ENCODE measurements around the gene SUPT3H.
A peak's percentile ranks its signal among the peaks of the same experiment; 100 is the strongest.
"Not testable (repeated sequence)": the region's sequence is repeated elsewhere in the genome, so short reads cannot be mapped to it uniquely, and the experiment has no call there.

The SUPT3H gene

DNA sequence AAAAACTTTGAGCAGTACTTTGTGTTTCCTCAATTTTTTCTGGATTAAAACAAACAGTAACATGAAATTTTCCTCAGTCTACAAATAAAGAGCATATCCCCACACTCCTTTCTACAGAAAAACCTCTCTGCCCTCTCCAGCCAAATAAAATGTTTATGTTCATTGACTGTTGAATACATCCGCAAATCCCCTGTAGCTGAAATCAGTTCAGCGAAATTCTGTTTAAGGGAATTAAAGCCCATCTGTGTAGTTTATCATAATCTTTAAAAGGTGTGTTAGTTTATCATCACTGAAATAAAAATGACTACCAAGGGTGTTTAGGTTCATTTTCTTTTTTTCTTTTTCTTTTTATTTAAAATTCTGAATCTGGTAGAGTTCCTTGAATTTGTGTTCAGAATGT, 207.4 kb downstream of the SUPT3H start:
- no peak for DNase-seq

GRCh38 chr6:45169815-45170214, 207.9 kb downstream of the SUPT3H start:
- no peak for DNase-seq

DNA sequence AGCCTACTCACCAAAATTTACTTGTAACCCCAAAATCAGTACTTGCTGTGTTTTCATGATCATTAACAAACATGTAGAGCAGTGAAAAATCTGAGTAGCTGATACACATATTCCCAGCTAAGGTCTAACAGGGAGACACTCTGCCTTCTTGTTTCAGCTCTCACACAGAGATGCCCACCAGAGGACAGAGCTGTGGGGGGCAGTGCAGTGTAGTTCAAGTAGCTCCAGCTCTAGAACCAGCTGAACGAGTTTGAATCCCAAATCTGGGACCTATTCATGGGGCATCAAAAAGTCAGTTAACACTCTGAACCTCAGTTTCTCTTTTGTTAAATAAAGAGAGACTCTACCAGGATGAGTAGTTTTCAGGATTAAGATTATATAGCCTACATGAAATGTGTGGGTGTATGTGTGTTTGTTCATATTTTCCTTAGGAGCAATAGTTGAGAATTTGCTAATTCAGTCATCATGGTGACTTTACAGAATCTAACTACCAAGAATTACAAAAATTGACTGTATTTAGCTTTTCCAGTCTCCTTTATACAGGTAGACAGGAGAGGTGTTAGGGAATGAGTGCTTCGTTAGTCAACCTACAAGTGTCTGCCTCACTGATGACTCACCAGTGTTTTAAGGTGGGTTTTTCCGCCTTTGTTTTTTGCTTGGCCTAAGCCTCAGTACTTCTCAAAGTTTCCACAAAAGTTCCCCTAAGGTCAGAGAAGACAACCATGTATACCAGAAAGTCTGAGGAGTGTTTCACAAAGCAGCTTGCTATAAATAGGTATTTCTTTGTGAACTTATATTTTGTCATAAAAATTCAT, 213.6 kb downstream of the SUPT3H start:
- no peak for DNase-seq

GRCh38 chr6:45160305-45160704, 217.4 kb downstream of the SUPT3H start:
- DNase-seq = no peak

GRCh38 chr6:45156075-45156474, 221.7 kb downstream of the SUPT3H start:
- no peak for DNase-seq

DNA sequence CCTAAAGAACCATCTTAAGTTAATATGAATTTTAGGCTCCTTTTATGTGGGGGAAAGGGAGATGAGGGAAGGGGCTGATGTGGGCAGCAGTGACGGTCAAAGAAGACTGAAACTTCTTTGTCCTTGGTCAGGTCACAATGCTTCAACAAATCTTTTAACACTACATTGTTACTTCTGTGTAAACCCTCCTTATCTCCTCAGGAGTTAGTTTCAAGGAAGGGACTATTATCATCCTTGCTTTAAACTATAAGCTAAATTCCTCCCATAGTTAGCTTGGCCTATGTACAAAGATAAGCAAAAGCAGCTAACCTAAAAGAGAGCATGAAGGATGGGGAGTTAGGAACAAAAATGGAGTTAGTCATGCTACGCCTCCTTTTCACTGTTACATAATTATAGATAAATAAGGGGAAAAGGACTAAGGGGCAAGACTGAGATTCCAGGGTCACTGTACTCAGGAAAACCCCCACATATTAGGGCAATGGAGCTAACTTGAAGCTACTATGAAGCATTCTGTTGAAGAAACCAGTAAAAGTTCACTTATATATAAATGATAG, 222.3 kb downstream of the SUPT3H start:
- no peak for DNase-seq

DNA sequence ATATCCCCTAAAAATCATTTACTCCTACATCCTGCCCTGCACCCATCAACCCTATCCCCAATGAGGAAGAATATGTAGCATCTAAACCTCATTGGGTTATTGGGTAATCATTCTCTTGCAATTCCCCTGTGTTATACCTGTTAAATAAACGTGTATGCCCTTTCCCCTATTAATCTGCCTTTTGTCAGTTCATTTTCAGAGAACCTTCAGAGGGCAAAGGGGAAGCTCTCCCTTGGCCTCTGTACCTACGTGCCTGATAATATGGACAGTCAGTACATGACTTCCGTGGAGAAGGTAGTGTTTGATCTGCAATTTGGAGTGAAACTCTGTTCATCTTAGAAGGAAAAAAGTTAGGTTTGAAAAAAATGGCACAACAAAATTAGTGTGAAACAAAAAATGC, 223.1 kb downstream of the SUPT3H start:
- no peak for DNase-seq

DNA sequence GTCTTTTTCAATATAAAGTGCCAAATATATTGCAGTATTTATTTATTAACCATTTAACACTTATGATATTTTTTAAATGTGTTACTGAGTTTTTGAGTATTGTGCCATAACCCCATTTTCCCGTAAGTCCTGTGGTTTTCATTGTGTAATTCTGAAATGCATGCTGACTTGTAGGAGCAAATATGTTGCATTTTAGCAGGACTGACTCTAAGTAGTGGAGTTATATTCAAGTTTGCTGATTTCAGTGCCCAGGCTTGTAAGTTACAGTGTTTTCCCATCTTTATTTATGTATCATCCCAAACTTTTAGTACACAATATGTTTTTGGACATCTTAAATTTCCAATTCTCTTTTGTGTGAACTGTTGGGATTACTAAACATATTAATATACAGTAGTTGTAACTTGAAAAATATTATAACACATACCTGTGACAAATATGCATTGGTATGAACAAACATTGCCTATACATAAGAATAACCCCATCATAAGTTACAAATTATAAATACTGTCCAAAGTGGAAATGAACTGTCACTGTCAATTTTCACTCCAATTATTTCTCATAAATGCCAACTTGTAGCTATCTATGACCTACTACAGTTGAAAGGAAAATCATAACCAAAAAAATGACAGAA, 228.9 kb downstream of the SUPT3H start:
- no peak for DNase-seq

DNA sequence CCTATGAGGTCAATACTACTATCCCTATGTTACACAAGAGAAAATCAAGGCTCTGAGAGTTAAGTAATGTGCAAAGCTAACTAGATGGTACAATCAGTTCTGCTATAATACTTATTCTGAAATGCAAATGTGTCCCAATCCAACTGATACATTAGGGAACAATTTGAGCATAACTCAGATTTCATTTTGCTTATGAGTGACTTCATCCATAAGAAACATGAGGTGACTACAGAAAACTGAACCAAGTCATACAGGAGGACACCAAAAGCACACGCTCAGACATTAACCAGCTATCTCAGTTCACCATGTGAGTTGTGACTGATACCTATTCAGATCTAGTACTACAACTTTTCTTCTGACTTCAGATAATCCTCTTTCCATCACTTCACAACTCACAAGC, 229.5 kb downstream of the SUPT3H start:
- DNase-seq = no peak

- not testable (repeated sequence) for DNase-seq
Measured at GRCh38 chr6:45145658-45146057, 232.1 kb downstream of the SUPT3H start.

GRCh38 chr6:45138765-45139164, 239.0 kb downstream of the SUPT3H start:
- peak; percentile 17 for DNase-seq

DNA sequence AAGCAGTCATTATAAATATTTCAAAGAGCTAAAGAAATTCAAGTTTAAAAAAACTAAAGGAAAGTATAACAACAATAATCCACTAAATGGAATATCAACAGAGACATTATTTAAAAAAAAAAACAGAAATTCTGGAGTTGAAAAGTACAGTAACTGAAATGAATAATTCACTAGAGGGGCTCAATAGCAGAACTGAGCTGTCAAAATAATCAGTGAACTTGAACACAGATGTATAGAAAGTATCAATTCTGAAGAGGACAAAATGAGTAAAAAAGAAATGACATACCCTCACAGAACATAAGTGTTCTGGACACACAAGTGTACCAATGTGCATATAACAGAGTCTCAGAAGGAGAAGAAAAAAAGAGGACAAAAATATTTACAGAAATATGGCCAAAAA, 241.2 kb downstream of the SUPT3H start:
- no peak for DNase-seq

DNA sequence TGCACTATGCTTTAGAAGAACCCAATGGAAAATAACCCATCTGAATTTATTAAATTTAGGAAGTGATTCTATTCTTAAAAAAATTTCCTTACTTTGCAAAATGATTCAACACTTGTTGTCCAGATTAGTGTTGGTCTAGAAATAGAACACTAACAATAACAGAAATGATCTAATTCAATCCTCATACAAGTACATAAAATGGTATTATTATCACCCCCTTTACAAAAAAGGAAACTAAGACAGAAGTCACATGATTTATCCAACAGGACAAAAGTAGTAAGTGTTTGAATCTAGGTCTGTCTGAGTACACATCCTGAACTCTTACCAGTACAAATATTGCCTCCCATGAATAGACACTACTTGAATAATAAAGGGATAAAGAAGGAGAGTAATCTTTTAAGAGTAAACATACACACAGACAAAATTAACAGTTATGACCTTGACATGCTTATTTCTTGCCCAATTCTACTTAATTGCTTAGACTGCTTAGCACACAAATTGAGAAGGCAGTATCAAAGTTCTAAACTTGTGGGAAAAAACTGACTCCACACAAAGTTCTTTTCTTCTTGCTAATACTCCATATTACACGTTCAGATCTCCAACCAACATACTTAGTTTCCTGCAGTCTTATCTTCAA, 245.0 kb downstream of the SUPT3H start:
- DNase-seq = no peak

- DNase-seq = peak; percentile 1
Measured at GRCh38 chr6:45132059-45132458, 245.7 kb downstream of the SUPT3H start.

- DNase-seq = no peak
Measured at GRCh38 chr6:45129051-45129450, 248.7 kb downstream of the SUPT3H start.

DNA sequence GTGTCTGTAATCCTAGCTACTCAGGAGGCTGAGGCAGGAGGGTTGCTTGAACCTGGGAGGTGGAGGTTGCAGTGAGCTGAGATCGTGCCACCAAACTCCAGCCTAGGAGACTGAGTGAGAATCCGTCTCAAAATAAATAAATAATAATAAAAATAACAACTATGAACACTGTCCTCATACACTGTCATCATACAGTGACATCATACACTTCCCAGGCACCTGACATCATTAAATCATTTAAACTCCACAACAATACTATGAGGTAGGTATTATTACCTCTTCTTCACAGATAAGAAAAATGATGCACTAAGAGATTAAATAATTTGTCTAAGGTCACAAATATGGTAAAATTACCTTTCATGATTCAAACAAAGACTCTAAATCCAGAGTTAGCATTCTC, 250.5 kb downstream of the SUPT3H start:
- no peak for DNase-seq

DNA sequence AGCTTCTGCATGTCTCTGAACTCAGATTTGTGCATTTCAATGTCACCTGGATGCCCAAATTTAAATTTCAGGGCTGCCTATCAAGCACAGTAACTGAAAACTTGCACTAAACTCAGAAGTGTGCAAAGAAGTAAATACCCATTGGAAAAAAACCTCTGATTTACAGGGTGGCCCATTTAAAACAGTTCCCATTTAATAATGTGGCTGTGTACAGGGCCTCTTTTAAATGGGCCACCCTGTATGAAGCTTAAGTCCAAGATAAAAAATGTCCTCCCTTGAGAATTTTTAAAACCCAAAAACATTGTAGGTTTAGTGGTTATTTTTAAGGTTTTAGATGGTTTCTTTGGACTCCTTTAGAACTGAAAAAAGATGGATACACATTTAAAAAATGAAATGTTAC, 251.7 kb downstream of the SUPT3H start:
- DNase-seq = no peak

DNA sequence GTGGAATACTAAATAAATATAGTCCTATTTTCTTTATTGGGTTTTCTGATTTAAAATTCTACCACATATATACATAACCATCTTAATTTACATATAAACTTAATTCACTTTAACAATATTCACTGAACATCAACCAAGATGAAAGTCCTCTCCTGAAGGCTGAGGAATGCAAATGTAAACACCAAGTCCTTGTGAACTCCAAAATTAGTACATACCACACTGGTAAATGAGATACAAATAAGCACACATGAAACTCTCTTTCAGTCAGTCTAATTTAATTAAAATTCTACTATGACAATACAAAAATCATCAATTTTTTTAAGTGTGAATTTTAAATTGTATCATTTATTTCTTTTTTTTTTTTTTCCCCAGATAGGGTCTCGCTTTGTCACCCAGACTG, 254.7 kb downstream of the SUPT3H start:
- DNase-seq = no peak

DNA sequence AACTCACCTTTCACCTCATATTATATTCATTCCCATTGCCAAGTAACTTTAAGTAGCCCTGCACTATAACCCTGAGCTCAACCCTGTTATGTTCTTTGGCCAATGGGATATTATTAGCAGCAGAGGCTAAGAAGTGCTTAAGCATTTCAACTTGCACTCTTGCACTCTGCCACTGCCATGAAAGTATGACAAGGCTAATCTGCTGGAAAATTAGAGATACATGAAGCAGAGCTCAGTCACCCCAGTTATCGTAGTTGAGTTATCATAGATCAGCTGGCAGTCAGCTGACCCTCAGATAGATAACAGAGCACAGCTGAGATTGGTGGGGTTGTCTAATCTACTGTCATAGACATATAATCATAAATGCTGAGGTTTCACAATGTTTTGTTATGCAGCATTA, 259.0 kb downstream of the SUPT3H start:
- DNase-seq = no peak

DNA sequence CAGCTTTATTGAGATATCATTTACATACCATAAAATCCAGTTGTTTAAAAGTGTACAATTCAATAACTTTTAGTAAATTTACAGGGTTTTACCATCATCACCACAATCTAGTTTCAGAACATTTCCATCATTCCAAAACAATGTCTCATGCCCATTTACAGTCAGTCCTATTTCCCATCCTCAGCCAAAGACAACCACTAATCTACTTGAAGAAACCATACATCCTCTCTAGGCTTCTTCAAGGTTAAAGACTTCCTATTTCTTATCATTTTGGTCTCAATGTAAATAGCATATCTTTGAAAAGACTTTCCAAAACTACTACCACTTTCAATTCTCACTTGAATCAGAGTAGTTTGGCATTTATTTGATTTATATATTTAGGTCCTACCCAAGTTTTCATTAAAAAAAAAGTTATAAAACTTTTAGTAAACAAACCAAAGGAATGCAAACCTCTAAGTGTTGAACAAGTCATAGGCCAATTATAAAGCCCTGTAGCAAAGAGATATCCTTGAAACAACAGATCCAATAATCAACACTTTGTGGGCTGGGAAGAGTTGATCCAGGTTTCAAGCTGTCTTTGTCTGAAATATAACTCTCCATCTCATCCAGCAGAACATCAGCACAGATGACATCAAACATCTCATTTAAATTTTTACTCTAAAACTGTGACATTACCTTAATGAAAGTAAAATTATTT, 260.9 kb downstream of the SUPT3H start:
- no peak for DNase-seq

GRCh38 chr6:45115696-45116095, 262.0 kb downstream of the SUPT3H start:
- DNase-seq = no peak

GRCh38 chr6:45112711-45113110, 265.0 kb downstream of the SUPT3H start:
- DNase-seq = no peak

DNA sequence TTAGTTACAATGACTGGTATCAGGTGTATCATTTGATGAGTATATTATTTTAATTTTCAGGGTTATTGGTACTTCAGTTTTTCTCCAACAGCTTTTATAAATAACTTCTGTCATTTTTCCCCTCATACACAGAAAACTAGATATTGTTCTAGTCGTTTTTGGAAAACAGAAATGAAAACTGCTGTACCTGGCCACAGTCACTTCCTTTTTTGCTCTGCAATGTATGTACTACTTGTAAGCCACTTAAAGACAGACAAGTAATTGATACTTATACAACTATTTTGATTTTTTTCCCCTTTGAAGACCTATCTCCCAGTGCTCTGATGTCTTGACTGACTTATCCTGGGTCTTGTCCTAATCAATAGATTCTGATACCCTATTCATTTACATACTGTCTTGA, 268.2 kb downstream of the SUPT3H start:
- no peak for DNase-seq
